Smooth muscle cell (in vitro differentiated cells): ENCODE data around the gene INPP1. TPM values are rescaled to one million over a fixed set of nuclear protein-coding genes. Genes with fewer than 3 reads are reported as not detected.

Experiments
- DNase-seq: peaks from one replicate; lab custom pipeline; 2025; ENCODE audit not compliant: unreplicated experiment; lab: John Stamatoyannopoulos, UW
- H2AFZ ChIP-seq: fragments of 200-600 bp; sonication (generic); 2 replicates; pipeline ENCODE4 v1.6.0; 2016; ENCODE audit warnings: antibody characterized with exemption, low read depth, mild to moderate bottlenecking
- H3F3A ChIP-seq: fragments of 200-600 bp; sonication (generic); 2 replicates; pipeline ENCODE4 v1.6.0; 2017; ENCODE audit warnings: antibody characterized with exemption, low read depth
- H3K27ac ChIP-seq: fragments of 200-600 bp; sonication (generic); 2 replicates; pipeline ENCODE4 v1.5.1; 2016; ENCODE audit warnings: low read depth, mild to moderate bottlenecking
- H3K27me3 ChIP-seq: fragments of 200-600 bp; sonication (generic); 2 replicates; pipeline ENCODE4 v1.6.1; 2016; ENCODE audit warnings: low read depth, mild to moderate bottlenecking
- H3K36me3 ChIP-seq: fragments of 200-600 bp; sonication (generic); 2 replicates; pipeline ENCODE4 v1.5.1; 2016; ENCODE audit warnings: low read depth
- H3K4me1 ChIP-seq: fragments of 200-600 bp; sonication (generic); 2 replicates; pipeline ENCODE4 v1.5.1; 2016; ENCODE audit warnings: low read depth
- H3K4me2 ChIP-seq: fragments of 200-600 bp; sonication (generic); 2 replicates; pipeline ENCODE4 v1.6.0; 2016; ENCODE audit warnings: mild to moderate bottlenecking
- H3K4me3 ChIP-seq: fragments of 200-600 bp; sonication (generic); 2 replicates; pipeline ENCODE4 v1.5.1; 2016; ENCODE audit warnings: mild to moderate bottlenecking
- H3K79me2 ChIP-seq: fragments of 200-600 bp; sonication (generic); 2 replicates; pipeline ENCODE4 v1.6.0; 2016; ENCODE audit warnings: low read depth, mild to moderate bottlenecking
- H3K9ac ChIP-seq: fragments of 200-600 bp; sonication (generic); 2 replicates; pipeline ENCODE4 v1.6.0; 2016; ENCODE audit warnings: low read depth
- H3K9me3 ChIP-seq: fragments of 200-600 bp; sonication (generic); replicated peaks from 2 replicates; pipeline ENCODE4 v1.5.1; 2016; ENCODE audit warnings: low read depth
- H4K20me1 ChIP-seq: fragments of 200-600 bp; sonication (generic); 2 replicates; pipeline ENCODE4 v1.6.0; 2016; ENCODE audit warnings: low read depth
- WGBS: methylation state at CpG from one replicate; pipeline ENCODE4 v1.1.7; 2016; ENCODE audit warnings: low lambda C conversion rate; 5-methylcytosine and 5-hydroxymethylcytosine counted together
- polyA plus RNA-seq: library from polyadenylated mRNA; unstranded; fragments of >200 nt; fragmentation: Nextera tagmentation; extraction: Ambion mirVana; gene quantifications from 2 replicates; pipeline ENCODE4 v1.2.1, GENCODE V29; 2016
- total RNA-seq: library from RNA; depleted of rRNA; stranded (reverse); fragments of >200 nt; gene quantifications from 2 replicates; pipeline ENCODE4 v1.2.3, GENCODE V29; 2014
- TF ChIP-seq, protein P1 (sequence below): fragments of 200-600 bp; sonication (generic); IDR thresholded peaks from 2 replicates; pipeline ENCODE4 v1.5.1; 2017; ENCODE audit warnings: borderline replicate concordance, mild to moderate bottlenecking, antibody characterized with exemption; ENCODE audit not compliant: insufficient read depth, poor library complexity, severe bottlenecking

INPP1 gene
- total and polyA plus RNA-seq, 2 experiments from 2014 or later, result 4.5 to 14.3 TPM

GRCh38 chr2:190396271-190396670, 52.9 kb downstream of the INPP1 start:
- Histone ChIP-seq H2AFZ (no peak overlapping the region), H3K36me3 (no peaks in the 10 kb centered on the region), H3F3A (no peaks in the 10 kb centered on the region), H3K4me1 (no peaks in the 10 kb centered on the region), H3K9ac (no peak overlapping the region), H3K4me3 (no peak overlapping the region), H3K4me2 (no peak overlapping the region), H3K27ac (no peak overlapping the region), H4K20me1 (no peaks in the 10 kb centered on the region), H3K27me3 (peaks cover 69% of the 10 kb centered on the region), H3K79me2 (no peaks in the 10 kb centered on the region), H3K9me3 (no peaks in the 10 kb centered on the region)
- TF ChIP-seq, protein P1, sequence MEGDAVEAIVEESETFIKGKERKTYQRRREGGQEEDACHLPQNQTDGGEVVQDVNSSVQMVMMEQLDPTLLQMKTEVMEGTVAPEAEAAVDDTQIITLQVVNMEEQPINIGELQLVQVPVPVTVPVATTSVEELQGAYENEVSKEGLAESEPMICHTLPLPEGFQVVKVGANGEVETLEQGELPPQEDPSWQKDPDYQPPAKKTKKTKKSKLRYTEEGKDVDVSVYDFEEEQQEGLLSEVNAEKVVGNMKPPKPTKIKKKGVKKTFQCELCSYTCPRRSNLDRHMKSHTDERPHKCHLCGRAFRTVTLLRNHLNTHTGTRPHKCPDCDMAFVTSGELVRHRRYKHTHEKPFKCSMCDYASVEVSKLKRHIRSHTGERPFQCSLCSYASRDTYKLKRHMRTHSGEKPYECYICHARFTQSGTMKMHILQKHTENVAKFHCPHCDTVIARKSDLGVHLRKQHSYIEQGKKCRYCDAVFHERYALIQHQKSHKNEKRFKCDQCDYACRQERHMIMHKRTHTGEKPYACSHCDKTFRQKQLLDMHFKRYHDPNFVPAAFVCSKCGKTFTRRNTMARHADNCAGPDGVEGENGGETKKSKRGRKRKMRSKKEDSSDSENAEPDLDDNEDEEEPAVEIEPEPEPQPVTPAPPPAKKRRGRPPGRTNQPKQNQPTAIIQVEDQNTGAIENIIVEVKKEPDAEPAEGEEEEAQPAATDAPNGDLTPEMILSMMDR, result no peak
- 82% methylated on average over 2 of the region's 2 CpGs for WGBS
- no peak for DNase-seq

- no peak overlapping the region for H2AFZ ChIP-seq
- no peaks in the 10 kb centered on the region for H3F3A ChIP-seq
- H3K36me3 ChIP-seq, result no peaks in the 10 kb centered on the region
- H3K27me3 ChIP-seq, result peaks cover 51% of the 10 kb centered on the region
- TF ChIP-seq, protein P1, result no peak
- H3K4me1 ChIP-seq, result no peaks in the 10 kb centered on the region
- DNase-seq, result no peak
- H3K4me3 ChIP-seq, result no peak overlapping the region
- no peaks in the 10 kb centered on the region for H4K20me1 ChIP-seq
- no peaks in the 10 kb centered on the region for H3K79me2 ChIP-seq
- 82% methylated on average over 5 of the region's 5 CpGs for WGBS
- H3K27ac ChIP-seq, result no peak overlapping the region
- no peaks in the 10 kb centered on the region for H3K9me3 ChIP-seq
- no peak overlapping the region for H3K9ac ChIP-seq
- H3K4me2 ChIP-seq, result no peak overlapping the region
These were observed 59.7 kb downstream of the INPP1 start for GRCh38 chr2:190402986-190403603.

DNA sequence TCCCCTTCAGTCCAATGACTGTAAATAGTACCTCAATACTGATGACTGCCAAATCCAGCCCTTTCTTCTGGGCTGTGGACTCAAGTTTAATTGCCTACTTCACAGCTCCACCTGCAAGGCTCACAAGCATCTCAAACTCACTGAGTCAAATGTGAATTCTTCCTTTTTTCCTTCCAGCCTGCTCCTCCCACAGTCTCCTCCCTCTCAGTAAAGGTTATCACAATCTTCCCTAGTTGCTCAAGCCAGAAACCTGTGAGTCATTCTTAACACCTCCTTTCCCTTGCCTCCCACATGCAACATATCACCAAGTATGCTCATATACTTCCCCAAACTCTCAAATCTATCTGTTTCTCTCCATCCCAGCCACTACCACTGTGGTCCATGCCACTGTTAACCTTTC, 61.1 kb downstream of the INPP1 start:
- no peak overlapping the region for H3K4me2 ChIP-seq
- no peak for DNase-seq
- no peak overlapping the region for H2AFZ ChIP-seq
- H3K9me3 ChIP-seq, result no peaks in the 10 kb centered on the region
- no peak overlapping the region for H3K4me3 ChIP-seq
- no peak overlapping the region for H3K27ac ChIP-seq
- no peaks in the 10 kb centered on the region for H3F3A ChIP-seq
- no peaks in the 10 kb centered on the region for H3K79me2 ChIP-seq
- H3K27me3 ChIP-seq, result peaks cover 53% of the 10 kb centered on the region
- no peaks in the 10 kb centered on the region for H3K36me3 ChIP-seq
- H3K9ac ChIP-seq, result no peak overlapping the region
- TF ChIP-seq, protein P1, result no peak
- H3K4me1 ChIP-seq, result peaks cover 4% of the 10 kb centered on the region
- H4K20me1 ChIP-seq, result no peaks in the 10 kb centered on the region

GRCh38 chr2:190405070-190405469, 61.7 kb downstream of the INPP1 start:
- no peak for DNase-seq

More at GRCh38 chr2:190405070-190405469, 61.7 kb downstream of the INPP1 start:
- TF ChIP-seq, protein P1, result no peak
- Histone ChIP-seq H3K27ac (no peak overlapping the region), H3K36me3 (no peaks in the 10 kb centered on the region), H3K9ac (no peak overlapping the region), H3K9me3 (no peaks in the 10 kb centered on the region), H4K20me1 (no peaks in the 10 kb centered on the region), H3K27me3 (peaks cover 59% of the 10 kb centered on the region), H3K4me1 (peaks cover 4% of the 10 kb centered on the region), H3K79me2 (no peaks in the 10 kb centered on the region), H3K4me3 (no peak overlapping the region), H2AFZ (no peak overlapping the region), H3K4me2 (no peak overlapping the region), H3F3A (no peaks in the 10 kb centered on the region)
- WGBS, result 91% methylated on average over 3 of the region's 3 CpGs
